Measurements from ENCODE around the gene NGF.

The NGF gene

GRCh38 chr1:115283249-115283648 is 54.8 kb downstream of the NGF start:
- DNase-seq (ENCODE audit: low read depth, low spot score), result no peak

- no peak for DNase-seq (ENCODE audit: low read depth, low spot score)
Observed at GRCh38 chr1:115282807-115283208, 55.2 kb downstream of the NGF start.

GRCh38 chr1:115281143-115281542 is 56.9 kb downstream of the NGF start:
- DNase-seq (ENCODE audit: low read depth, low spot score), result no peak

GRCh38 chr1:115280064-115280463 is 58.0 kb downstream of the NGF start:
- DNase-seq (ENCODE audit: low read depth, low spot score), result peak; percentile 23

- no peak for DNase-seq (ENCODE audit: low read depth, low spot score)
Observed at GRCh38 chr1:115278211-115278610, 59.8 kb downstream of the NGF start.

- peak; percentile 48 for DNase-seq (ENCODE audit: low read depth, low spot score)
Observed at GRCh38 chr1:115277276-115277675, 60.8 kb downstream of the NGF start.

- DNase-seq (ENCODE audit: low read depth, low spot score), result no peak
Observed at GRCh38 chr1:115275216-115275615, 62.8 kb downstream of the NGF start.

- DNase-seq (ENCODE audit: low read depth, low spot score), result no peak
Observed at GRCh38 chr1:115274467-115274866, 63.6 kb downstream of the NGF start.

GRCh38 chr1:115266729-115267421 is 71.2 kb downstream of the NGF start:
- no peak for DNase-seq (ENCODE audit: low read depth, low spot score)

- no peak for DNase-seq (ENCODE audit: low read depth, low spot score)
Observed at GRCh38 chr1:115265099-115265498, 73.0 kb downstream of the NGF start.

- DNase-seq (ENCODE audit: low read depth, low spot score), result no peak
Observed at GRCh38 chr1:115262886-115263285, 75.2 kb downstream of the NGF start.

- no peak for DNase-seq (ENCODE audit: low read depth, low spot score)
Observed at GRCh38 chr1:115261496-115261895, 76.6 kb downstream of the NGF start.

- peak; percentile 41 for DNase-seq (ENCODE audit: low read depth, low spot score)
Observed at GRCh38 chr1:115258302-115258866, 79.7 kb downstream of the NGF start.

- no peak for DNase-seq (ENCODE audit: low read depth, low spot score)
Observed at GRCh38 chr1:115257591-115257990, 80.5 kb downstream of the NGF start.

GRCh38 chr1:115255154-115255553 is 82.9 kb downstream of the NGF start:
- DNase-seq (ENCODE audit: low read depth, low spot score), result no peak

- no peak for DNase-seq (ENCODE audit: low read depth, low spot score)
Observed at GRCh38 chr1:115252585-115252984, 85.5 kb downstream of the NGF start.

- DNase-seq (ENCODE audit: low read depth, low spot score), result peak; percentile 70
Observed at GRCh38 chr1:115251856-115252255, 86.2 kb downstream of the NGF start.

- DNase-seq (ENCODE audit: low read depth, low spot score), result peak; percentile 4
Observed at GRCh38 chr1:115251340-115251748, 86.7 kb downstream of the NGF start.

- no peak for DNase-seq (ENCODE audit: low read depth, low spot score)
Observed at GRCh38 chr1:115246526-115246925, 91.5 kb downstream of the NGF start.

- DNase-seq (ENCODE audit: low read depth, low spot score), result no peak
Observed at GRCh38 chr1:115245227-115245626, 92.8 kb downstream of the NGF start.

- no peak for DNase-seq (ENCODE audit: low read depth, low spot score)
Observed at GRCh38 chr1:115242543-115242942, 95.5 kb downstream of the NGF start.

- DNase-seq (ENCODE audit: low read depth, low spot score), result no peak
Observed at GRCh38 chr1:115241309-115241708, 96.7 kb downstream of the NGF start.

- no peak for DNase-seq (ENCODE audit: low read depth, low spot score)
Observed at GRCh38 chr1:115240297-115240696, 97.8 kb downstream of the NGF start.

GRCh38 chr1:115239426-115239825 is 98.6 kb downstream of the NGF start:
- DNase-seq (ENCODE audit: low read depth, low spot score), result peak; percentile 36
